Heart left ventricle (tissue), 16 donors: ENCODE results near the gene PRDM16. TPM values are rescaled to one million over a fixed set of nuclear protein-coding genes. Genes with fewer than 3 reads are reported as not detected.

Source experiments
- ATAC-seq, 4 donors: fragments of 200-7000 bp; cut with Tn5 transposase; one replicate each; pipeline ENCODE4 v1.9.1; 2020 to 2022; ENCODE audit warnings: moderate library complexity in 4 of 4, mild to moderate bottlenecking in 3 of 4, moderate number of reproducible peaks in 1 of 4
- DNase-seq, 5 donors: peaks; one replicate each; pipeline ENCODE4 v3.0.0-alpha.2; 2020
- H3K27ac ChIP-seq, 12 donors: fragments of 200-600 bp; sonication (generic) in 4 of 12; one replicate each; pipeline versions ENCODE4 v1.5.0 to v1.8.0; 2016 to 2022; ENCODE audit warnings: mild to moderate bottlenecking in 2 of 12
- H3K27me3 ChIP-seq, 9 donors: fragments of 200-600 bp; sonication (generic) in 2 of 9; one replicate each; pipeline versions ENCODE4 v1.5.1 to v1.8.0; 2016 to 2022; ENCODE audit warnings: mild to moderate bottlenecking in 3 of 9
- H3K36me3 ChIP-seq, 9 donors: fragments of 200-600 bp; sonication (generic) in 2 of 9; one replicate each; pipeline versions ENCODE4 v1.5.0 to v1.8.0; 2018 to 2022; ENCODE audit warnings: mild to moderate bottlenecking in 2 of 9
- H3K4me1 ChIP-seq, 12 donors: fragments of 200-600 bp; sonication (generic) in 4 of 12; one replicate each; pipeline versions ENCODE4 v1.5.0 to v1.8.0; 2016 to 2022; ENCODE audit warnings: mild to moderate bottlenecking in 3 of 12
- H3K4me3 ChIP-seq, 12 donors: fragments of 200-600 bp; sonication (generic) in 4 of 12; one replicate each; pipeline versions ENCODE4 v1.5.0 to v1.8.0; 2017 to 2022; ENCODE audit warnings: mild to moderate bottlenecking in 9 of 12, moderate library complexity in 4 of 12
- H3K9me3 ChIP-seq, 12 donors: fragments of 200-600 bp; sonication (generic) in 4 of 12; one replicate each; pipeline versions ENCODE4 v1.5.0 to v1.8.0; 2016 to 2022; ENCODE audit warnings: mild to moderate bottlenecking in 1 of 12
- CTCF ChIP-seq, 12 donors: fragments of 200-600 bp; sonication (generic) in 4 of 12; IDR thresholded peaks; one replicate each; pipeline versions ENCODE4 v1.5.0 to v1.8.0; 2018 to 2022; ENCODE audit warnings: antibody characterized with exemption in 12 of 12, mild to moderate bottlenecking in 5 of 12
- POLR2A ChIP-seq, 2 donors: fragments of 450-650 bp; IDR thresholded peaks; one replicate each; pipeline ENCODE4 v1.6.1; 2017; ENCODE audit warnings: antibody characterized with exemption in 2 of 2, mild to moderate bottlenecking in 2 of 2, moderate library complexity in 2 of 2
- WGBS, 4 donors: extraction: QIAGEN DNeasy Blood & Tissue Kit in 2 of 4; methylation state at CpG; one replicate each; pipeline versions ENCODE4 v1.1.5 to v1.1.7; 2013 to 2018; 5-methylcytosine and 5-hydroxymethylcytosine counted together
- intact Hi-C, 10 donors: fragments of 100-400 bp; cut with DNase I; formaldehyde crosslinking; loops; one replicate each; pipeline versions ENCODE4 v1.11.1 to v1.14.2; 2022
- polyA plus RNA-seq, 2 donors: library from polyadenylated mRNA; stranded (reverse); fragments of 200-250 nt; gene quantifications; one replicate each; pipeline ENCODE4 v1.2.3, GENCODE V29; 2013
- total RNA-seq, 9 donors: library from RNA; depleted of rRNA in 2 of 9; stranded (reverse); fragments of >200 nt in 2 of 9; fragmentation: NEBNext Ultra II Directional in 3 of 9; extraction: Animal tissue kit (Norgen Biotek cat#: 25700) in 3 of 9; gene quantifications; one replicate each; pipeline versions ENCODE4 v1.1.0 to v1.2.4, GENCODE V29; 2016 to 2023
- donor health status: ischemic (EF 13 %, LVEDD 7.1; RV severe dilation, severe dysfunction).
- donor health status: healthy with polysubstance abuse.
- donor health status: DM: no; HTN: yes; CAD: no.
- donor health status: DM: no; HTN: no; CAD: no.
- donor health status: ischemic (EF 25% LVEDD 6.9; RV normal size, moderate dysfunction).
- donor health status: ischemic (EF 25% LVEDD 5.7; RV mildly dilated, moderate dysfunction).
- donor health status: healthy.
- donor health status: DM: yes; HTN: yes; CAD: no.
- donor health status: ischemic (EF 35%, LVEDD 5.7; RV mildly dilated, moderate dysfunction).
- donor health status: nonischemic (EF 11% LVEDD 7.7; RV severe dilation, severe dysfunction).
- donor health status: DM: yes; HTN: yes; CAD: no.
- donor health status: PGD.
- donor health status: ischemic (EF 29% LVEDD 5.4; RV normal size, mild dysfunction).
- donor health status: nonischemic (EF 23%, LVEDD 6.1; RV moderate dilation, normal function).

PRDM16 gene
- total and polyA plus RNA-seq, 11 donors, result 6.0 to 22.7 (median 14.0) TPM

DNA sequence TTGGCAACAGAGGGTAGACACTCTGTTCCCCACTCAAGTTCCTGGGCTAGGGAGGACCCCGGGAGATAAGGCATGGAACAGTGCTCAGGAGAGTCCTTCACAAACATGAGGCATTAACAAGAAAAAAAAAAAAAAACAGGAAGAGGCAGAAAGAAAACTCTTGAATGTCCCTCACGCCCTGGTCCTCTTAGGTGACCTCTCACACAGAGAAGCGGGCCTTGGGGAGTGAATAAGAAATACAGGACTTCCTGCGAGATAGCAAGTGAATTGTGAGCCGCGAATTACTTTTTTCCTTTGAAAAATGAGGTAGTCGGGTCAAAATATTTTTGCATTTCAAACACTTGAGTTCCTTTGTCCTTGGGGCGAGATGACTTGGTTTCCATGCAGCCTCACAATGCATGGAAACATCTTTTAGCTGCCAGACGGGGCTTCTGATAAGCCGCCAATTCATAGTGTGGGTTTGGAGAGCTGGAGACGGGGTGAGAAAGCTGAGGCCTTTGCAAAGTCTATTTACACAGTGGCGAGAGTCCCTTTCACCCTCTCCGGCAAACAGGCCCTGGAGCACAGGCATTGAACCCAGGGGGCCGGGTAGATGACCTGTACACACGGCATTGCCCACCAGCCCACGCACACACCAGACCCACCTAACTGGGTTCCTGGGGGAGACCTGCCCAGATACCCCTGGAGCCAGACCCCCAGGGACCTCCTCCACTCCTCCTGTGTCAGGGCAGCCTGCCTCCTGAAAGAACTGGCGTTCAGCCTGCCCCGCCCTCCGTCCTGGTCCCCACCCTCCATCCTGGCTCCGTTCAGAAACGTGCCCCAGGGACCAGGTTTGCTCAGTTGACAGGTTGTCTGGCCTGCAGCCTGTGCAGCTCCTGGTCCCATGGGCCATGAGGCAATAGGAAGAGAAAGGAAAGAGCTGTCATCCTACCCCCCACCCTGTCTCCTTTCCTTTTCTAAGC is 192.3 kb downstream of the PRDM16 start:
- Histone ChIP-seq H3K36me3 (no peaks in the 10 kb centered on the region), H3K4me1 (peaks cover 0 to 32% (median 0%) of the 10 kb centered on the region in 12 donors), H3K27me3 (peaks cover 0 to 4% (median 0%) of the 10 kb centered on the region in 9 donors), H3K4me3 (no peak overlapping the region), H3K27ac (peak overlapping the region in 2 of 12 donors; percentile 41 to 49), H3K9me3 (peaks cover 0 to 3% (median 0%) of the 10 kb centered on the region in 12 donors)
- no peak for TF ChIP-seq POLR2A (IDR thresholded peaks at IDR 0.05)
- TF ChIP-seq CTCF (IDR thresholded peaks at IDR 0.05), result no peak
- intact Hi-C loops, result no loop called here
- 57 to 67% (median 61%) methylated on average over 20 to 21 of the region's 21 CpGs for WGBS, 4 donors
- peak in 2 of 4 donors; percentile 16 to 38 for ATAC-seq
- peak in 1 of 5 donors; percentile 49 for DNase-seq

DNA sequence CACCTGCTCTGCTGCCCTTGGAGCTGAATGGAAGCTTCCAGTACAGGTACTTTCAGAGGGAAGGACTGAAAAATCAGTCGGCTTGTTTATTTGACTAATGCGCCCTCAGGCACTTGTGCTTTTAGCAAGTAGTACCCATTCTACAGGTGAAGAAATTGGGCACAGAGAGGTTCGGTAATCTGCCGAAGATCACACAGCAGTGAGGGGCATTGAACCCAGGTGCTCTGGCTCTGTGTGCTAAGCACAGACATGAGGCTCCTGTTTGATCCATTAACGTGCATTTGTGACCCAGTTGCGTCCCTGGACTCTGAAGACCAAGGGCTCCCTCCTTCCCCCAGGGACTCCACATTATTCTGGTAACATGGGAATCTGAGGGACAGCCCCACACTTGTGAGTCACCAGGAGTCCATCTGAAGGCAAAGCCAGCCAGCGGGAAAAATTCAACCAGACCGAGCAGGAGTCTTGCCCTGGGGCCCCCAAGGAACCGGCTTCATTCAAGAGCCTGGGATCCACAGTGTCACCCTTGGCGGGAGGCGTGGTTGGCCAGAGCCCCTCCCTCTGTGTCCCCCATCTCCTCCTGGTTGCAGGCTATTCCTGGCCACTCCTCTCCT is 193.1 kb downstream of the PRDM16 start:
- 80 to 87% (median 86%) methylated on average over 9 to 11 of the region's 11 CpGs for WGBS, 4 donors
- Histone ChIP-seq H3K36me3 (no peaks in the 10 kb centered on the region), H3K4me3 (no peak overlapping the region), H3K27me3 (peaks cover 0 to 4% (median 0%) of the 10 kb centered on the region in 9 donors), H3K27ac (peak overlapping the region in 2 of 12 donors; percentile 17 to 49), H3K4me1 (peaks cover 0 to 32% (median 0%) of the 10 kb centered on the region in 12 donors), H3K9me3 (peaks cover 0 to 2% (median 0%) of the 10 kb centered on the region in 12 donors)
- TF ChIP-seq CTCF (IDR thresholded peaks at IDR 0.05), result no peak
- no peak for TF ChIP-seq POLR2A (IDR thresholded peaks at IDR 0.05)
- ATAC-seq, result no peak
- intact Hi-C loops, result no loop called here
- DNase-seq, result no peak

GRCh38 chr1:3262681-3263286 is 193.8 kb downstream of the PRDM16 start:
- WGBS, 4 donors, result 84 to 87% (median 86%) methylated on average over 20 to 26 of the region's 26 CpGs
- Histone ChIP-seq H3K27me3 (peaks cover 0 to 4% (median 0%) of the 10 kb centered on the region in 9 donors), H3K9me3 (no peaks in the 10 kb centered on the region), H3K4me1 (peaks cover 0 to 29% (median 0%) of the 10 kb centered on the region in 12 donors), H3K27ac (no peak overlapping the region), H3K4me3 (no peak overlapping the region), H3K36me3 (no peaks in the 10 kb centered on the region)
- DNase-seq (no peak), ATAC-seq (no peak)
- intact Hi-C loops, result no loop called here
- TF ChIP-seq POLR2A (IDR thresholded peaks at IDR 0.05) (no peak), CTCF (IDR thresholded peaks at IDR 0.05) (no peak)
